Omental fat pad (tissue), 4 donors: ENCODE data around the gene MOK. TPM values are rescaled to one million over a fixed set of nuclear protein-coding genes. Genes with fewer than 3 reads are reported as not detected.
"Not testable (repeated sequence)": the region's sequence is repeated elsewhere in the genome, so short reads cannot be mapped to it uniquely, and the experiment has no call there.

Experiments
- ATAC-seq: fragments of 150-250 bp; one replicate; pipeline ENCODE4 v1.9.1; 2016; ENCODE audit warnings: mild to moderate bottlenecking, moderate library complexity; ENCODE audit not compliant: low FRiP score
- DNase-seq: peaks from one replicate; pipeline ENCODE4 v3.0.0-alpha.2; 2019; ENCODE audit warnings: low spot score
- CTCF ChIP-seq, 3 donors: fragments of 450-650 bp; IDR thresholded peaks; one replicate each; pipeline ENCODE4 v1.5.1; 2016 to 2017; ENCODE audit warnings: antibody characterized with exemption in 3 of 3, mild to moderate bottlenecking in 3 of 3, moderate library complexity in 2 of 3
- total RNA-seq, 4 donors: library from RNA; depleted of rRNA; stranded (reverse); fragments of >200 nt; gene quantifications; one replicate each; pipeline ENCODE4 v1.1.0, GENCODE V29; 2016

The MOK gene
- total RNA-seq, 4 donors from 2014 or later, result 11.6 to 21.9 (median 12.6) TPM

GRCh38 chr14:102333795-102334705 lies 29.1 kb upstream of the MOK start:
- no peak for TF ChIP-seq CTCF (IDR thresholded peaks at IDR 0.05)
- no peak for DNase-seq
- ATAC-seq, result no peak

- ATAC-seq (no peak), DNase-seq (no peak)
- no peak for TF ChIP-seq CTCF (IDR thresholded peaks at IDR 0.05)
These were observed 28.4 kb upstream of the MOK start for GRCh38 chr14:102333390-102333789.

- DNase-seq, result no peak
- TF ChIP-seq CTCF (IDR thresholded peaks at IDR 0.05), result no peak
- no peak for ATAC-seq
These were observed 25.8 kb upstream of the MOK start for GRCh38 chr14:102330806-102331205.

- not testable (repeated sequence) for DNase-seq, ATAC-seq
These were observed 24.4 kb upstream of the MOK start for GRCh38 chr14:102329381-102329780.

- no peak for ATAC-seq
- no peak for DNase-seq
- no peak for TF ChIP-seq CTCF (IDR thresholded peaks at IDR 0.05)
These were observed 21.6 kb upstream of the MOK start for GRCh38 chr14:102326583-102326982.

GRCh38 chr14:102325791-102326345 lies 20.9 kb upstream of the MOK start:
- ATAC-seq (no peak), DNase-seq (no peak)
- no peak for TF ChIP-seq CTCF (IDR thresholded peaks at IDR 0.05)

- DNase-seq (peak; percentile 47), ATAC-seq (peak; percentile 36)
- TF ChIP-seq CTCF (IDR thresholded peaks at IDR 0.05), result no peak
These were observed 18.1 kb upstream of the MOK start for GRCh38 chr14:102323102-102323501.
